ENCODE data around the gene ITGA4.

DNA sequence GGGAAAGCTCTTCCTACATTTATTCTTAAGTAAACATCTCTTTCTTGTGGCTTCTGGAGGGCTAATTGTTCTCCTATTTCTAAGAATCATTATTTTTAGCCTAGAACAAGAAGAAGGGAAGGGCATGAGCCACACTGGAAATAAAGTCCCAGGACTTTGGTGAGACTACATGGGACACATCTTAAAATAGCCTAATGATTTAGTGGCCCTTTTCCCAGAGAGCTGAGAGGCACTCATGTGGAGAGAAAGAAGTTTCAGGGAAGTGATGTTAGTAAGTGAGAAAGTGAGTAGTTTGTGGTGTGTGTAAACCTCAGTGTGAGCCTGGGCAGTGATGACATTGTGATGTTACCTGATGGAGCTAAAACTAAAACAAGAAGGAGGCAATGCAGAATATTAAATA lies 14.6 kb downstream of the ITGA4 start:
- no peak for TF ChIP-seq POLR2A (IDR thresholded peaks at IDR 0.05)
- TF ChIP-seq, protein P1, sequence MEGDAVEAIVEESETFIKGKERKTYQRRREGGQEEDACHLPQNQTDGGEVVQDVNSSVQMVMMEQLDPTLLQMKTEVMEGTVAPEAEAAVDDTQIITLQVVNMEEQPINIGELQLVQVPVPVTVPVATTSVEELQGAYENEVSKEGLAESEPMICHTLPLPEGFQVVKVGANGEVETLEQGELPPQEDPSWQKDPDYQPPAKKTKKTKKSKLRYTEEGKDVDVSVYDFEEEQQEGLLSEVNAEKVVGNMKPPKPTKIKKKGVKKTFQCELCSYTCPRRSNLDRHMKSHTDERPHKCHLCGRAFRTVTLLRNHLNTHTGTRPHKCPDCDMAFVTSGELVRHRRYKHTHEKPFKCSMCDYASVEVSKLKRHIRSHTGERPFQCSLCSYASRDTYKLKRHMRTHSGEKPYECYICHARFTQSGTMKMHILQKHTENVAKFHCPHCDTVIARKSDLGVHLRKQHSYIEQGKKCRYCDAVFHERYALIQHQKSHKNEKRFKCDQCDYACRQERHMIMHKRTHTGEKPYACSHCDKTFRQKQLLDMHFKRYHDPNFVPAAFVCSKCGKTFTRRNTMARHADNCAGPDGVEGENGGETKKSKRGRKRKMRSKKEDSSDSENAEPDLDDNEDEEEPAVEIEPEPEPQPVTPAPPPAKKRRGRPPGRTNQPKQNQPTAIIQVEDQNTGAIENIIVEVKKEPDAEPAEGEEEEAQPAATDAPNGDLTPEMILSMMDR (IDR thresholded peaks at IDR 0.05): no peak

Measured in stomach (tissue), 4 donors.